GM12873 (cell line): ENCODE data around the gene NMBR.

Experiments
- CTCF ChIP-seq: IDR thresholded peaks from 2 replicates; pipeline ENCODE4 v1.5.1; 2012; ENCODE audit warnings: low read depth, mild to moderate bottlenecking, moderate library complexity, low read length, control low read depth; ENCODE audit not compliant: insufficient read depth; ENCODE audit errors: missing control alignments

NMBR gene

GRCh38 chr6:142048593-142048980, 98.3 kb downstream of the NMBR start:
- no peak for TF ChIP-seq CTCF

GRCh38 chr6:142047934-142048592, 98.9 kb downstream of the NMBR start:
- no peak for TF ChIP-seq CTCF

- TF ChIP-seq CTCF, result no peak
Measured at GRCh38 chr6:142045380-142046278, 101.3 kb downstream of the NMBR start.

DNA sequence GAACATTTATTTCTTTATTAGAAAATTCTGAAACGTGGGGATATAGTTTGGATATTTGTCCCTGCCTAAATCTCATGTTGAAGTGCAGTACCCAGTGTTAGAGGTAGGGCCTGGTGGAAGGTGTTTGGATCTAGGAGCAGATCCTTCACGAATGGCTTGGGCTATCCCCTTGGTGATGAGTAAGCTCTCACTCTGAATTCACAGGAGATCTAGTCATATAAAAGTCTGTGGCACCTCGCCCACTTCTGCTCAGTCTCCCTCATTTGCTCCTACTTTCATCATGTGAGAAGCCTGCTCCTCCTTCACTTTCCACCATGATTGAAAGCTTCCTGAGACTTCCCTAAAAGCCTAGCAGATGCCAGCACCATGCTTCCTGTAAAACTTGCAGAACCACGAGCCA, 111.0 kb downstream of the NMBR start:
- TF ChIP-seq CTCF, result no peak

DNA sequence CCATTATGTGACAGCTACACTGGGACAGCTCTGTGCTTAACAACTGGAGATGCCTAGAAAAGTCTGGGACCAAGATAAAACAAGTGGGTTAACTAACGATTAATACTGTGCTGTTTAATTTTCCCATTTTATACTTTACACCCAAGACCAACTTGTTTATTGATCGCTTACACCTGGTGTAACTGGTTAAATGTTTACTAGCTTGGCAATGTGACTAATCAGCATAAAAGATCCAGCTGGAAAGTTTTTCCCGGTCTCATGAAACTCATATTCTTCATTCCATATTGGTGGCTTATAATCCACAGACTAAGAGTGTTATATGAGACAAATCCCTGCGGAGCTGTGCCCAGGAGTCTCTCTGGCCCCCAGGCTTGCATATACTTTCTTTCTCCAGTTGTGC, 115.9 kb downstream of the NMBR start:
- no peak for TF ChIP-seq CTCF

DNA sequence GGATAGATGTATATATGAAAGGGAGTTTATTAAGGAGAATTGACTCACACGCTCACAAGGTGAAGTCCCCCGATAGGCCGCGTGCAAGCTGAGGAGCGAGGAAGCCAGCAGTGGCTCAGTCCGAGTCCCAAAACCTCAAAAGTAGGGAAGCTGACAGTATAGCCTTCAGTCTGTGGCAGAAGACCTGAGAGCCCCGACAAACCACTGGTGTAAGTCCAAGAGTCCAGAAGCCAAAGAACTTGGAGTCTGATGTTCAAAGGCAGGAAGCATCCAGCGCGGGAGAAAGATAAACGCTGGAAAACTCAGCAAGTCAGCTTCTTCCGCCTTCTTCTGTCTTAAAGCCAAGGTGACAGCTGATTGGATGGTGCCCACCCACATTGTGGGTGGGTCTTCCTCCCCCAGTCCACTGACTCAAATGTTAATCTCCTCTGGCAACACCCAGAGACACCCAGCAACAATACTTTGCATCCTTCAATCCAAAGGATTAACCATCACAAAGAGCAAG, 116.8 kb downstream of the NMBR start:
- TF ChIP-seq CTCF, result no peak

DNA sequence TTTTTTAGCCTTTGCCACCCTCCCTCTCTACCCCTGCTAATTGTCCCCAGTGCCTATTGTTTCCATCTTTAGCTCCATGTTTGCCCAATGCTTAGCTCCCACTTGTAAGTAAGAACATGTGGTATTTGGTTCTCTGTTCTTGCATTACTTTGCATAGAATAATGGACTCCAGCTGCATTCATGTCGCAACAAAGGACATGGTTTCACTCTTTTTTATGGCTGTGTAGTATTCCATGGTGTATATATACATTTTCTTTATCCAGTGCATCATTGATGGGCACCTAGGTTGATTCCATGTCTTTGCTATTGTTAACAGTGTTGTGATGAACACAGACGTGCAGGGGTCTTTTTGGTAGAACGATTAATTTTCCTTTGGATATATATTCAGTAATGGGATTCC, 118.4 kb downstream of the NMBR start:
- no peak for TF ChIP-seq CTCF
